NCI-H345 treated with DMSO at 0.1 percent for 48 hours (cell line): Measurements from ENCODE around the gene PCGF1.
"Not testable (repeated sequence)": the region's sequence is repeated elsewhere in the genome, so short reads cannot be mapped to it uniquely, and the experiment has no call there.

ENCODE experiments used
- DNase-seq: peaks from one replicate; lab custom pipeline; 2025; ENCODE audit not compliant: unreplicated experiment; lab: John Stamatoyannopoulos, UW

PCGF1 gene

GRCh38 chr2:74499940-74500577 is 7.4 kb downstream of the PCGF1 start:
- no peak for DNase-seq

- no peak for DNase-seq
Observed at GRCh38 chr2:74499267-74499939, 8.1 kb downstream of the PCGF1 start, which contains the start of gene LBX2. Gene LBX2, minus strand, starts transcription at chr2:74499603. Its CDS starts 66 bp downstream, at chr2:74499537.

GRCh38 chr2:74498500-74499266 is 8.8 kb downstream of the PCGF1 start:
- DNase-seq, result no peak

- no peak for DNase-seq
Observed at GRCh38 chr2:74497777-74498499, 9.6 kb downstream of the PCGF1 start.

- DNase-seq, result no peak
Observed at GRCh38 chr2:74496997-74497776, 10.3 kb downstream of the PCGF1 start.

GRCh38 chr2:74495440-74495839 is 12.1 kb downstream of the PCGF1 start:
- DNase-seq, result no peak

GRCh38 chr2:74493546-74493945 is 13.9 kb downstream of the PCGF1 start:
- DNase-seq, result no peak

GRCh38 chr2:74491648-74492544 is 15.6 kb downstream of the PCGF1 start:
- no peak for DNase-seq

- no peak for DNase-seq
Observed at GRCh38 chr2:74489906-74490305, 17.6 kb downstream of the PCGF1 start.

- DNase-seq, result no peak
Observed at GRCh38 chr2:74488643-74489481, 18.6 kb downstream of the PCGF1 start.

- DNase-seq, result no peak
Observed at GRCh38 chr2:74486141-74486540, 21.4 kb downstream of the PCGF1 start.

- DNase-seq, result not testable (repeated sequence)
Observed at GRCh38 chr2:74483675-74484164, 23.8 kb downstream of the PCGF1 start.

- peak; percentile 95 for DNase-seq
Observed at GRCh38 chr2:74482801-74483674, 24.5 kb downstream of the PCGF1 start, which contains the start of the genes CCDC142 and TTC31. Gene CCDC142, minus strand, starts transcription at chr2:74482998. Its CDS starts 161 bp downstream, at chr2:74482837. Gene TTC31, plus strand, starts transcription at chr2:74483081. Its CDS starts 15 bp downstream, at chr2:74483096.

GRCh38 chr2:74481961-74482800 is 25.3 kb downstream of the PCGF1 start:
- no peak for DNase-seq

GRCh38 chr2:74481431-74481830 is 26.1 kb downstream of the PCGF1 start:
- no peak for DNase-seq

GRCh38 chr2:74474899-74475298 is 32.6 kb downstream of the PCGF1 start:
- DNase-seq, result no peak
